Pons (tissue), 1 donor: ENCODE measurements around the gene TCP10L.
"Not testable (repeated sequence)": the region's sequence is repeated elsewhere in the genome, so short reads cannot be mapped to it uniquely, and the experiment has no call there.

Experiments
- DNase-seq: peaks from one replicate; pipeline ENCODE4 v3.0.0-alpha.2; 2016; ENCODE audit warnings: low spot score

The TCP10L gene

DNA sequence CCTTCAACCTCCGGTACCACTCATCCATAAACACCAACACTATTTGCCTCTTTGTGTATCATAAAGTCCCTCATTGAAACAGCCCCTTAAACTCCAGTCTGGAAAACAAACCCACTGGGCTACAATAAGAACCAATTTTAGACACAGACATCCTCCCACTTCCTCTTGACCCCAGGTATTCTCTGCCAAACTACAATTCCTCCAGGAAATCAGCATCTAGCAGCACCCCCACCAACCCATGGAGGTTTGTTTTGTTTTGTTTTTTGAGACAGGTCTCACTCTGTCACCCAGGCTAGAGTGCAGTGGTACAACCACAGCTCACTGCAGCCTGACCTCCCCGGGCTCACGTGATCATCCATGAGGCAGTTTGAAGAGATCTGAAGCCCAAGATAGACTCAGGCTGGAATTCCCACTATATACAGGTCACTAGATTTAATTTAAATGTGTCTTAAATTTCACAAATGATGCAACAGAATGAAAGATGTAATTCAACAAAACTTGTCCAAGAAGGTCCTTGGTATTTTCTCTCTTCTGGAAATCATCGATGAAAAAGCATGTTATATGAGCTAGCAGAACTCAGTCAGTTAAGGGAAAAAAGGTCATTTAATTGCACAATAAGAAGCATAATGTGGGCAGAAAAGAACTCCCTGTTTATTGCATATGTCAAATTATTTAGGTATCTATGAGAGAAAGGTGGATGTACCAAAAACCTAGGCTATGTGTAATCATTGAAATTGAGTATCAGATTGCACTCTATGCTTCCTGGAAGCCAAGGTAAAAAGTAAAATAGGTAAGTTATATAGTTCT is 30.3 kb downstream of the TCP10L start:
- no peak for DNase-seq

DNA sequence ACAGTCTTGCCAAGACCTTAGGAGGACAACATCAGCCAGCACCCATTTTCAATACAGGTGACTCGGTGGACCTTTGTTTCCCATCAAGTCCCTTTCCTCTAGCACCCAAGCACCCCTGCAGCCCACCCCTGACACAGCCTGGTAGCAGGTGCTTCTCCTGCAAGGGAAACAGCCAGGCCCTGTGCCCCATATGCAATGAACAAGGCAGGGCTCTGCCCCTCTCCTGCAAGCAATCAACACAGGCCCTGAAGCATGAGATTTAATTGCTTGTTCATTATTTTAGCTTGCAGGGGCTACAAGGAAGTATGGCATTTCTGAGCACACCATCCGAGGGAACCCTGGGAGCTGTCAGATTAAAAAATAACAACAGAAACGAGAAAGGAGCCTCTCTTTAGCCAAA is 35.4 kb downstream of the TCP10L start:
- no peak for DNase-seq

DNA sequence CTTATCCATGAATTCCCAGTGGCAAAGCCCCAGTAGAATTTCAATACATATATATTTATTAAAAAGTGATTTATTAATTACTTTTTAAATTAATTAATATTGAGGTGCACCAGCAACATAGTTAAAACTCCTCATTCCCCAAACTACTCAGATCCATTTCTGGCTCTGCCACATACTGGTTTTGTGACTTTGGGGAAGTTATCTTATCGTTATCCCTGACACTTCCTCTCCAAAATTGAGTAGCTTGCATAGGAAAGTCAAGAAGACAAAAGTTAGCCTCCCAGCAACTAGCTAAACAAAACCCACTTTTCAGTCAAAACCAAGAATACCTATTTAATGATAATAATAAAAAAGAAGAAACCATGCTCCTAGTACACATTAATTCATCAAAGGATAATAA is 35.9 kb downstream of the TCP10L start:
- DNase-seq = no peak

DNA sequence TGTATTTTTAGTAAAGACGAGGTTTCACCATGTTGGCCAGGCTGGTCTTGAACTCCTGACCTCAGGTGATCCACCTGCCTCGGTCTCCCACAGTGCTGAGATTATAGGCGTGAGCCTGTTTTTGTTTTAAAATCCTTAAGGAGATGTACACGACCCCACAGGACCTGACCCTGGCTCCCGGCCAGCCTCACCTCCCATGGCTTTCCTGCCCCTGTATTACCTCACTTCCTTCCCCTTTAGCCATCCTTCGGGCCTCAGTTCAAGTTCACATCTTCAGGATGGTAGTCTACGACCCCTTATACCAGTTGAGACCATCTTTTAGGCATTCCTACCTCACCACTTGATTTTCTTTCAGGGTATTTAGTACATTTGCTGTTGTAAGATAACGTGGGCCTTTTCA is 36.3 kb downstream of the TCP10L start:
- DNase-seq = no peak

DNA sequence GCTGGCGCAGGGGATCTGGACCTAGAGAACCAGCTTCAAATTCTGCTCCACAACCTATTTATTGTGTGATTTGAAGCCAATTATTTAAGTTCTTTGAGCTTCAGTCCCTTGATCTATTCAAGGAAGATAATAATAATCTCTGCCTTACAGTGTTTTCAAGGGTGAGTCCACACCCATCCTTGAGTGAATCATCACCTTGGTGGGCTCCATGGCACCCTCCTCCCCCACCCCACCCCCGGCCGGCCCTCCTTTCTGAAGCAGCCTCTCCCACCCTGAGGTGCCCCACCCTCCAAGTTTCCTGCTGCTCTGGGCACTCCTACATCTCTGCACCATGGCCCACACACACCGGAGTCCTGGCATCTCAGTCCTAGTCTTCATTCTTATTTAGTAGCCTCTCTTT is 38.3 kb downstream of the TCP10L start:
- DNase-seq = no peak

DNA sequence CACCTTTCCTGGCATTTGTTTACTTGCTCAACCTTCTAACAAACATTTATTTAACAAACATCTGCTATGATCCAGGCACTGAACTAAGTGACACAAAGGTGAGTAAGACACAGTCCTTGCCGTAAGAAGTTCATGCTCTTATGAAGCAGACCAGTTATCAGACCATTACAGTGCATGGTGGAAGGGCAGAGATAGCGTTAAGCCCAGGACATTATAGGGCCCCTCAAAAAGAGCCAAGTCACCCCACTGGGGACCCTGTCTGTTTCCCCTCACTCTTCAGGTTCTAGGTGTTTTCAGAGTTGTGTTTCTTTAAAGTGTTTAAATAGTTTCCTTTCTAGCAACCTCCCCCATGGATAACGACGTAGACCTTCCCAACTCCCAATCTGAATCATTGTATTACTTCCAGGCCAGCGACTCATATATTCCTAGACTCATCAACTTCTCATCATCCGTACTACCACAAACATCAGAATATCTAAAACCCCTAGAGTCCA is 39.3 kb downstream of the TCP10L start:
- no peak for DNase-seq

DNA sequence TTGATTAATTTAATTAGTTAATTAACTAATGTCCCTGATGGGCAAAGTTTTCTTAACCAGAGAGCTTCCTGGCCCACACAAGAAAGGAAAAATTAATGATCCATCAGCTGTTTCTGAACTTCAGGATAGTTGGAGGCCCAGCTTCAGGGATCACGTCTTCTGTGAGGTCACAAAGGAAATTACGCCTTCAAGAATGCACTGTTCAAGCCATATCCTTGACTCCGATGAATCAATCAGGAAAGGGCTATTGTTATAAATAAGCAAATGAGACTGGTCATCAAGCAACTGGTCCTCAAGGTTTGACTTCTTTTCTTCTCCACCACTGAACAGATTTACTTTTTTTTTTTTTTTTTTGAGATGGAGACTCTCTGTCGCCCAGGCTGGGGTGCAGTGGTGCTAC is 40.6 kb downstream of the TCP10L start:
- no peak for DNase-seq

DNA sequence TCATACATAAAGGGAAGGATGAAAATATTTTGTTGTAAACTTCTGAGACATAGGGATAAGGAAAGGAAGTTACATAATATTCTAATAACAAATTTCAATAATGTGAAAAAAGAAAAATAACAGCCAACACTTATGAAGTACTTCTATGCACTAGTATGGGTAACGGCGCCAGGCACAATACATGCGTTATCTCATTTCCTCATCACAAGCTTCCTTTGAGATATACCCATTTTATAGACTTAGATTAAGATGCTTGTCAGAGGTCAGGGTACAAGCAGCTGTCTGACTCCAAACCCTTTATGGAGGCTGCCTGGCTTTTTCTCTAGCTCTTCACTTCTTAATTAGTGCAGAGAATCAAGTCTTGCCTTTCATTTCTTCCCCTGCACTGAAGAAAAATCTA is 41.3 kb downstream of the TCP10L start:
- no peak for DNase-seq

DNA sequence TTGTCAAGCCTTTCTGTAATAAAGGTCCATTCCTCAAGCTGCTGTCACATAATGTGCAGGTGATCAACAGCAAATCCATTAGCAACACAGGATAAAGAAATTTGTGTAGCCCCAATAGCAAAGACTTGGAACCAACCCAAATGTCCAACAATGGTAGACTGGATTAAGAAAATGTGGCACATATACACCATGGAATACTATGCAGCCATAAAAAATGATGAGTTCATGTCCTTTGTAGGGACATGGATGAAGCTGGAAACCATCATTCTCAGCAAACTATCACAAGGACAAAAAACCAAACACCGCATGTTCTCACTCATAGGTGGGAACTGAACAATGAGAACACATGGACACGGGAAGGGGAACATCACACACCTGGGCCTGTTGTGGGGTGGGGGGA is 42.3 kb downstream of the TCP10L start:
- not testable (repeated sequence) for DNase-seq

DNA sequence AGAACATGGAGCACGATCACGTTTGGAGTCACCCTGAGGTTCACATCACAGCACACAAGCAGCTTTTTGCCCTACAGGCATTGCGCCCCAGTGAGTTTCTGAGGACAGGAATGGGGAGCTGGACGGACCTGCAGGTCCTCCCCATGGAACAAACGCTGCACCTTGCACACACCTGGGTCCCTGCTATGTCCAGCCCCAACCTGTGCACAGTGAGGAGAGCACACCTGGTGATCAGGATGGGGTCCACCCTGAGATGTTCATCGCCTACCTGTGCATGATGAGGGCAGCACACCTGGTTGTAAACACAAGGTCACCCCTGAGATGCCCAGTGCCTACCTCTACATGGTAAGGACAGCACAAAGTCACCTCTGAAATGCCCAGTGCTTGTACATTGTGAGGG is 45.9 kb downstream of the TCP10L start:
- no peak for DNase-seq

DNA sequence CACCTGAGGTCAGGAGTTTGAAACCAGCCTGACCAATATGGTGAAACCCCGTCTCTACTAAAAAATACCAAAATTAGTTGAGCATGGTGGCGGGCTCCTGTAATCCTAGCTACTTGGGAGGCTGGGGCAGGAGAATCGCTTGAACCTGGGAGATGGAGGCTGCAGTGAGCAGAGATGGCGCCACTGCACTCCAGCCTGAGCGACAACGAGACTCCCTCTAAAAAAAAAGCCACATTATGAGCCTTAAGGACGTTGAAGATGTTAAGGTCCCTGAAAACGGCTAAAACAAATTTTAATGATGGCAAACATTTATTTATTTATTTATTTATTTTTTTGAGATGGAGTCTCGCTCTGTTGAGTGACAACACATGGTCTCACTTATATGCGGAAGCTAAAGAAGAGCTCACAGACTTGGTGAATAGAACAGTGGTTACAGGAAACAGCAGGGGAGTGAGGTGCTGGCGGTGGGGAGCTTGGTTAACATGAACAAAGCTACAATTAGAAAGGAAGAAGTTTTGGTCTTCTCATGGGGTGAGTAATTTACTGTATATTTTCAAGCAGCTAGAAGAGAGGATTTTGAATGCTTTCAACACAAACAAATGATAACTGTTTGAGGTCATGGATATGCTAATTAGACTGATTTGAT is 47.1 kb downstream of the TCP10L start:
- no peak for DNase-seq

DNA sequence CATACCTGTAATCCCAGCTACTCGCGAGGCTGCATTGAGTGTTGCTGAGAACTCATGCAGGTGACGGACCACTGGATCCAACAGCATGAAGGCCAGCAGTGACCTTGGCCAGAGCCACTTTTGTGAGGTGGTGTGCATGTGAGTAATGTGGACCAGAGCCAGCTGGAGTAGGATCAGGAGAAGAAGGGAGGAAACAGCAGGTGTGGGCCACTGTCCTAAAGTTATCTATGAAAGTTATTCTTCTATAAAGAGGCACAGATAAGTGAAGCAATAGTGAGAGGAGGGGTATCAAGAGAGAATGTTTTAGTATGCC is 47.8 kb downstream of the TCP10L start:
- DNase-seq = no peak

DNA sequence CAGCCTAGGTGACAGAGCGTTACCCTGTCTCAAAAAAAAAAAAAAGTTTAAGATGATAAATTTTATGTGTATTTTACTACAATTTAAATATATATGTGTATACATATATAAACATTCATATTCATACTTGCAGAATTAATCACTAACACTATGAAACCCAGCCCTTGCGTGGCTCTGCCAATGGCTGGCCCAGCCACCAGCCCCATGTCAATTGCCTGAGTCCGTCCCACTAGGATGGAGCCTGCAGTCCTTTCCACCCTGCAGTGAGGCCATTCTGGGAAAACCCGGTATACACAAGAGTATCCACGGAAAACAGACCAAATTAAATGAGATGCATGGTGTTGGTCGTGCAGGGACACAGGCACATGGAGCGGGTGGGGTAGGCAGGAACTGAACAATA is 49.7 kb downstream of the TCP10L start:
- DNase-seq = no peak

DNA sequence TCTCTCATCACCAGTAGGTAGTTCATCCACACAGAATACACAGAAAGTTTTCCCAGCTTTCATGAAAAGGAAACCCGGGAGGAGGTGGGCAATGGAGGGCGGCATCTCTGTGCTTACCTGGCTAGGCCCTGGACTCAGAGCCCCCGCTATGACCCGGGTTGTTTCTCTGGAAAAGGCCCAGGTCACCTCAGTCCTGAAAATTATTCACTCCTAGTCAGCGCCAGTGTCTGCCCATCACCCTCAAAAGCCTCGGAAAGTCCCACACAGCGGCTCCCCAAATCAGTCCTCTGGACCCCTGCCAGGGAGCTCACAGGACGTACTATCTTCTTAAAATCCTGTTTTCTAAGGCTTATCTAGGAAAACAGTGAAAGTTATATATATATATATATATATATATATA is 51.2 kb downstream of the TCP10L start:
- no peak for DNase-seq

DNA sequence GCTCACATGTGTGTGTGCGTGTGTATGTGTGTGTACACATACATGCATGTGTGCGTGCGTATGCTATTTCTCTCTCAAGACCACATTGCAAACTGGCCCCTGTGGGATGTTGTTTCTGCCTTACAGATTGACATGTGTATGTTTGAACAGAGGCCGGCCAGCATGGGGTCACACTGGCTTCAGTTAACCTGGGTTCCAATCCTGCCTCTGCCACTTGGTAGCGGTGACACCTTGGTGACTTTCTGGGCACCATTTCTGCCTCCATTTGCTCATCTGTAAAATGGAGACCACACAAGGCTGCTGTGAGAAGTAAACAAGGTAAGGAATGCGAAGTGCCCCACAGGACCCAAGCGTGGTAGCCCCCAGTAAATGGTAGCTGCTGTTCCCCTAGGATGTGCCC is 51.7 kb downstream of the TCP10L start:
- no peak for DNase-seq

DNA sequence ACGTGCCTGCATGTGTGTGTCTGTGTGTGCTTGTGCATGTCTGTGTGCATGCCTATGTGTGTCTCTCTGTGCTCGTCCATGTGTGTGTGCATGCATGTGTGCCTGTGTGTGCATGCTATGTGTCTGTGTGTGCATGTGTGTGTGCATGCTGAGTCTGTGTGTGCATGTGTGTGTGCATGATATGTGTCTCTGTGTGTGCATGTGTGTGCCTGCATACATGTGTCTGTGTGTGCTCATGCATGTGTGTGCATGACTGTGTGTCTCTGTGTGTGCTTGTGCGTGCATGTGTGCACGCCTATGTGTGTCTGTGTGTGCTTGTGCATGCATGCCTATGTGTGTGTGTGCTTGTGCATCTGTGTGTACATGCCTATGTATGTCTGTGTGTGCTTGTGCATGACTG is 52.3 kb downstream of the TCP10L start:
- DNase-seq = no peak

DNA sequence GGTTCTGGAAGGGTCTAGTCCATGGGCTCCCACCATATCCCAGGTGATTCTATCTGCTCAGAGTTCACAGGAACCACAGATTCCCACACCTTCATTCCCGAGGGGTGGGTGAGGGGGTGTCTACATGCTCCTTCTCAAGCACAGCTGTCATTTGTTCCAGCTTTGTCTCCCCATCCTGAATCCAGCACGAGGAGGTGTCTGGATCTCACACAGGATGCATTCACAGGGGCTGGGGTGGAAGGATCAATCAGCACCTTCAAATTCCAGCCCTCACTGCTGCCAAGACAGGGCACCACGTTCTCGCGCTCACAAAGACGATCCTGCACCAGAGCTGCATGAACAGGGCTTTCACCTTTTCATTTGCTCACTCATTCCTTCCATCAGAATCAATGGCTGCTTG is 52.7 kb downstream of the TCP10L start:
- DNase-seq = no peak

DNA sequence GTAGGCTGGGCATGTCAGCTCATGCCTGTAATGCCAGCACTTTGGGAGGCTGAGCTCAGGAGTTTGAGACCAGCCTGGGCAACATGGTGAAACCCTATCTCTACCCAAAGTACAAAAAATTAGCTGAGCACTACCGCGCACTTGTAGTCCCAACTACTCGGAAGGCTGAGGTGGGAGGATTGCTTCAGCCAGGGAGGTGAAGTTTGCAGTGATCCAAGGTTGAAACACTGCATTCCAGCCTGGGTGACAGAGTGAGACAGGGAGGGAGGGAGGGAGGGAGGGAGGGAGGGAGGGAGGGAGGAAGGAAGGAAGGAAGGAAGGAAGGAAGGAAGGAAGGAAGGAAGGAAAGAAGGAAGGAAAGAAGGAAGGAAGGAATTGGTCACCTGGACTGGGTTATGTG is 53.8 kb downstream of the TCP10L start:
- not testable (repeated sequence) for DNase-seq

DNA sequence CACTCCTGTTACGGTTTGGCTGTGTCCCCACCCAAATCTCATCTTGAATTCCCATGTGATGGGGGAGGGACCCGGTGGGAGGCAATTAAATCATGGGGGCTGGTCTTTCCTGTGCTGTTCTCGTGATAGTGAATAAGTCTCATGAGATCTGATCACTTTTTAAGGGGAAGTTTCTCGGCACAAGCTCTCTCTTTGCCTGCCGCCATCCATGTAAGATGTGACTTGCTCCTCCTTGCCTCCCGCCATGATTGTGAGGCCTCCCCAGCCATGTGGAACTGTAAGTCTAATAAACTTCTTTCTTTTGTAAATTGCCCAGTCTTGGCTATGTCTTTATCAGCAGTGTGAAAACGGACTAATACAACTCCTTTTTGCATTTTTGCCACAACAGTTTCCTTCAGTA is 54.5 kb downstream of the TCP10L start:
- DNase-seq = not testable (repeated sequence)

DNA sequence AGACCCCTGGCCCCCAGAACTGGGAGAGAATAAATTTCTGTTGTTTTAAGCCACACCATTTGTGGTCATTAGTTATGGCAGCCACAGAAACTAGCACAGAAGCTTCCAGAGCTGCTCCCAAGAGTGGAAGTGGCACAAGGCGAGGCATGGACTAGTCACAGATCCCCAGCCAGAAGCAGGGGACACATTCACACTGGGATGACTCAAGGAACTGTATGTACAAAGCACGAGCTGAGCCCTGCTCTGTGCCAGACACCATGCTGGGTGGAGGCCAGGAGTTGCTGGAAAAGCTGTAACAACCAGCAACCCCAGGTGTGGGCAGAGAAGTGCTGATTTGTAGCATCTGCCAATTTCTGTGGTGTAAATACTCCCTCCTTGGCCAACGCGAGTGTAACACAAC is 55.6 kb downstream of the TCP10L start:
- no peak for DNase-seq

DNA sequence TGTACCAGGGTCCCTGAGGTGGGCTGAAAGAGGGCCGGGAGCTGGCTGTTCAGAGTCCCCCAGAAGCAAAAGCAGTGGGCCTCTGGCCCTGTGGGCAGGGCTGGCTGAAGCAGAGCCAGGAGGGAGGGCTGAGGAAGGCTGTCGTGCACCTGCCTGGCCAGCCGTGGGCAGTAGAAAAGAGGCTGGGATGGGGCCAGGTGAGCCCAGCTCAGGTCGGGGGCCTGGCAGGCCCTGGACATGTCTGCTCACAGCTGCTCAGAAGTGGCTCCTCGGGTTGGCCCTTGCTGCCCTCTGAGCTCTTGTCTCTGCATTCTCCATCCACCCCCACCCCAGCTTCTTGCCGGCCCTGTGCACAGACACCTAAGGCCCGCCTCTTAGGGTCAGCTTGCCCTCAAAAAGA is 60.0 kb downstream of the TCP10L start:
- DNase-seq = no peak

DNA sequence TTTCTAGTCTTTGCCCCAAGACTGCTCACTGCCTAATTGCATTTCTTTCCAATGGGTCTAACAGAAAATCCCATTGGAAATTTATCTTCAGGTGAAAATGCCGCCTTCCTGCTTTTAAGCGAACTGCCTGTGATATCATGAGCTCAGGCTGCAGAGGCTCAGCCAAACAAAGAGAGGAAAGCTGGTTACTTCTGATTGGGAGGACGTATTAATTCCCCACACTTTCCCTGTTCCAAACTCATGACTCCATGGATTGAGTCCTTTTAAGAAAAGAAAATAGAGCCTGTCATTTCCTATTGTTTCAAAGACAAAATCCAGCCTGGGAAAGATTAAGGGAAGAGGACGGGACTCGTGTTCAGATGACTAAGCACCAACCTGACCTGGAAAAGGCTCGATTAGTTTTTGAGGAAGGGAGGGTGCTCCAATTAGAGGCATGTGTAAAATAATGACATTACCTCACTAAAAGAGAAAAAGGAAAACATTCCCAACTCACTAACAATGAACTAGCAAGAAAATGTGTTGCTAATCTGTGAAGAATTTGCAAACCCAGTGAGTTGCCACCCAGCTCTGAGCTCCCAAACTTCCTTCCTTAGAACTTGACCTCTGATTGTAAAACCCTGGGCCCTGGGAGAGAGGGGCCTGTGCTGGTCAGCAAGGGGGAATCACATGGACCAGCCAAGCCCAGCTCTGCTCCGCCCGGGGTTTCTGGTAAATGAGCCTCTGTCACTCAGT is 61.2 kb downstream of the TCP10L start:
- no peak for DNase-seq
